Measurements from ENCODE around the gene SPRY2. TPM values are rescaled to one million over a fixed set of nuclear protein-coding genes. Genes with fewer than 3 reads are reported as not detected.

Gene SPRY2
- polyA plus RNA-seq, 1 donor from 2014 or later, result 6.0 TPM

DNA sequence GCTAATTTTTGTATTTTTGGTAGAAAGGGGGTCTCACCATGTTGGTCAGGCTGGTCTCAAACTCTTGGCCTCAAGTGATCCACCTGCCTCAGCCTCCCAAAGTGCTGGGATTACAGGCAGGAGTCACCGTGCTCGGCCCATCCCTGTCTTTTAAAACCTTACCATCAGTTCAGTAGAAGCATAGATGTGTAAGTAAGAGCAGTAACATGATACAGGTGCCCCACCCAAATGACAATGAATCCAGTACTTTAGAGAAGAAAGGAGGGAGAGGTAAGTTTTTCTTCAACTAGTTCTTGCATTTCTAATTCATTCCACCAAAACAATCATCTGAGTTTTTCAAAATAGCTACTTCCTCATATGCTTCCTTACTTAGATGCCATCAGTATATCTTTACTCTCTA, 21.9 kb downstream of the SPRY2 start:
- H3F3A ChIP-seq (ENCODE audit: insufficient read depth, low read length, poor library complexity, severe bottlenecking), result no peaks in the 10 kb centered on the region
- no peaks in the 10 kb centered on the region for H4K20me1 ChIP-seq (ENCODE audit: insufficient read depth)
- no peaks in the 10 kb centered on the region for H3K36me3 ChIP-seq (ENCODE audit: insufficient read depth, low read length)
- H3K9ac ChIP-seq (ENCODE audit: low read length), result no peak overlapping the region
- no peaks in the 10 kb centered on the region for H3K79me2 ChIP-seq (replicated peaks; ENCODE audit: insufficient read depth, low read length)
- H2AFZ ChIP-seq (ENCODE audit: low read depth, low read length), result no peak overlapping the region
- TF ChIP-seq POLR2AphosphoS5 (IDR thresholded peaks at IDR 0.05), result no peak
- TF ChIP-seq, protein P1, sequence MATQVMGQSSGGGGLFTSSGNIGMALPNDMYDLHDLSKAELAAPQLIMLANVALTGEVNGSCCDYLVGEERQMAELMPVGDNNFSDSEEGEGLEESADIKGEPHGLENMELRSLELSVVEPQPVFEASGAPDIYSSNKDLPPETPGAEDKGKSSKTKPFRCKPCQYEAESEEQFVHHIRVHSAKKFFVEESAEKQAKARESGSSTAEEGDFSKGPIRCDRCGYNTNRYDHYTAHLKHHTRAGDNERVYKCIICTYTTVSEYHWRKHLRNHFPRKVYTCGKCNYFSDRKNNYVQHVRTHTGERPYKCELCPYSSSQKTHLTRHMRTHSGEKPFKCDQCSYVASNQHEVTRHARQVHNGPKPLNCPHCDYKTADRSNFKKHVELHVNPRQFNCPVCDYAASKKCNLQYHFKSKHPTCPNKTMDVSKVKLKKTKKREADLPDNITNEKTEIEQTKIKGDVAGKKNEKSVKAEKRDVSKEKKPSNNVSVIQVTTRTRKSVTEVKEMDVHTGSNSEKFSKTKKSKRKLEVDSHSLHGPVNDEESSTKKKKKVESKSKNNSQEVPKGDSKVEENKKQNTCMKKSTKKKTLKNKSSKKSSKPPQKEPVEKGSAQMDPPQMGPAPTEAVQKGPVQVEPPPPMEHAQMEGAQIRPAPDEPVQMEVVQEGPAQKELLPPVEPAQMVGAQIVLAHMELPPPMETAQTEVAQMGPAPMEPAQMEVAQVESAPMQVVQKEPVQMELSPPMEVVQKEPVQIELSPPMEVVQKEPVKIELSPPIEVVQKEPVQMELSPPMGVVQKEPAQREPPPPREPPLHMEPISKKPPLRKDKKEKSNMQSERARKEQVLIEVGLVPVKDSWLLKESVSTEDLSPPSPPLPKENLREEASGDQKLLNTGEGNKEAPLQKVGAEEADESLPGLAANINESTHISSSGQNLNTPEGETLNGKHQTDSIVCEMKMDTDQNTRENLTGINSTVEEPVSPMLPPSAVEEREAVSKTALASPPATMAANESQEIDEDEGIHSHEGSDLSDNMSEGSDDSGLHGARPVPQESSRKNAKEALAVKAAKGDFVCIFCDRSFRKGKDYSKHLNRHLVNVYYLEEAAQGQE (IDR thresholded peaks at IDR 0.05; ENCODE audit: borderline replicate concordance), result no peak
- TF ChIP-seq RAD21 (conservative IDR thresholded peaks at IDR 0.05), result no peak
- no peak for TF ChIP-seq EP300 (conservative IDR thresholded peaks at IDR 0.05; ENCODE audit: poor library complexity, severe bottlenecking)
- no peak for TF ChIP-seq TAF1 (IDR thresholded peaks at IDR 0.05; ENCODE audit: low read depth)
- no peak for TF ChIP-seq EZH2 (IDR thresholded peaks at IDR 0.05; ENCODE audit: borderline replicate concordance, insufficient read depth, low read length, poor library complexity, severe bottlenecking)
- TF ChIP-seq, protein P2, sequence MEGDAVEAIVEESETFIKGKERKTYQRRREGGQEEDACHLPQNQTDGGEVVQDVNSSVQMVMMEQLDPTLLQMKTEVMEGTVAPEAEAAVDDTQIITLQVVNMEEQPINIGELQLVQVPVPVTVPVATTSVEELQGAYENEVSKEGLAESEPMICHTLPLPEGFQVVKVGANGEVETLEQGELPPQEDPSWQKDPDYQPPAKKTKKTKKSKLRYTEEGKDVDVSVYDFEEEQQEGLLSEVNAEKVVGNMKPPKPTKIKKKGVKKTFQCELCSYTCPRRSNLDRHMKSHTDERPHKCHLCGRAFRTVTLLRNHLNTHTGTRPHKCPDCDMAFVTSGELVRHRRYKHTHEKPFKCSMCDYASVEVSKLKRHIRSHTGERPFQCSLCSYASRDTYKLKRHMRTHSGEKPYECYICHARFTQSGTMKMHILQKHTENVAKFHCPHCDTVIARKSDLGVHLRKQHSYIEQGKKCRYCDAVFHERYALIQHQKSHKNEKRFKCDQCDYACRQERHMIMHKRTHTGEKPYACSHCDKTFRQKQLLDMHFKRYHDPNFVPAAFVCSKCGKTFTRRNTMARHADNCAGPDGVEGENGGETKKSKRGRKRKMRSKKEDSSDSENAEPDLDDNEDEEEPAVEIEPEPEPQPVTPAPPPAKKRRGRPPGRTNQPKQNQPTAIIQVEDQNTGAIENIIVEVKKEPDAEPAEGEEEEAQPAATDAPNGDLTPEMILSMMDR (IDR thresholded peaks at IDR 0.05; ENCODE audit: poor library complexity, severe bottlenecking), result no peak
- no peak overlapping the region for H3K4me2 ChIP-seq (ENCODE audit: low read length)
- H3K4me3 ChIP-seq (ENCODE audit: low read length), result no peak overlapping the region
- H3K9me3 ChIP-seq (ENCODE audit: low read length), result no peaks in the 10 kb centered on the region
- no peak overlapping the region for H3K27ac ChIP-seq (ENCODE audit: low read length)
- H3K9me2 ChIP-seq (ENCODE audit: insufficient read depth, low read length), result no peaks in the 10 kb centered on the region
- H3K27me3 ChIP-seq (ENCODE audit: insufficient read depth, low read depth, low read length), result peaks cover 2% of the 10 kb centered on the region

GRCh38 chr13:80314711-80315653, 25.9 kb downstream of the SPRY2 start:
- Histone ChIP-seq H3F3A (ENCODE audit: insufficient read depth, low read length, poor library complexity, severe bottlenecking) (no peaks in the 10 kb centered on the region), H3K27me3 (ENCODE audit: insufficient read depth, low read depth, low read length) (peaks cover 2% of the 10 kb centered on the region), H2AFZ (ENCODE audit: low read depth, low read length) (no peak overlapping the region), H3K36me3 (ENCODE audit: insufficient read depth, low read length) (no peaks in the 10 kb centered on the region), H3K9me3 (ENCODE audit: low read length) (no peaks in the 10 kb centered on the region), H3K79me2 (replicated peaks; ENCODE audit: insufficient read depth, low read length) (no peaks in the 10 kb centered on the region), H3K27ac (ENCODE audit: low read length) (no peak overlapping the region), H3K4me2 (ENCODE audit: low read length) (no peak overlapping the region), H3K9me2 (ENCODE audit: insufficient read depth, low read length) (no peaks in the 10 kb centered on the region), H3K4me3 (ENCODE audit: low read length) (no peak overlapping the region), H3K9ac (ENCODE audit: low read length) (no peak overlapping the region), H4K20me1 (ENCODE audit: insufficient read depth) (no peaks in the 10 kb centered on the region)
- TF ChIP-seq, protein P2 (IDR thresholded peaks at IDR 0.05; ENCODE audit: poor library complexity, severe bottlenecking), result no peak
- TF ChIP-seq SMC3 (conservative IDR thresholded peaks at IDR 0.05; ENCODE audit: poor library complexity) (no peak), EZH2 (IDR thresholded peaks at IDR 0.05; ENCODE audit: borderline replicate concordance, insufficient read depth, low read length, poor library complexity, severe bottlenecking) (no peak), TAF1 (IDR thresholded peaks at IDR 0.05; ENCODE audit: low read depth) (no peak), POLR2AphosphoS5 (IDR thresholded peaks at IDR 0.05) (no peak), RAD21 (conservative IDR thresholded peaks at IDR 0.05) (no peak), MXI1 (conservative IDR thresholded peaks at IDR 0.05; ENCODE audit: poor library complexity, severe bottlenecking) (no peak), EP300 (conservative IDR thresholded peaks at IDR 0.05; ENCODE audit: poor library complexity, severe bottlenecking) (no peak)
- TF ChIP-seq, protein P1 (IDR thresholded peaks at IDR 0.05; ENCODE audit: borderline replicate concordance), result no peak
